A549 (cell line): ENCODE measurements around the gene EVX1. TPM values are rescaled to one million over a fixed set of nuclear protein-coding genes. Genes with fewer than 3 reads are reported as not detected.

ENCODE experiments used
- ATAC-seq, 2 experiments: fragments of 200-7000 bp in 1 of 2; fragments of >200 bp in 1 of 2; cut with Nextera tagmentation in 1 of 2; cut with Tn5 transposase in 1 of 2; 3 replicates each; pipeline versions ENCODE4 v1.8.0 to v1.9.1; 2018 to 2020; ENCODE audit warnings: mild to moderate bottlenecking in 1 of 2, moderate library complexity in 1 of 2
- CTCF ChIA-PET: fragments of 300-600 bp; sonication (Branson Sonifier 250); formaldehyde crosslinking; extraction: SDS; loops from one replicate; lab custom pipeline; 2021; ENCODE audit warnings: antibody characterized with exemption, inconsistent platforms; lab: Yijun Ruan, JAX
- POLR2A ChIA-PET: fragments of 350-600 bp; formaldehyde crosslinking; extraction: SDS; loops from one replicate; lab custom pipeline; 2021; ENCODE audit warnings: antibody characterized with exemption, inconsistent platforms; lab: Yijun Ruan, JAX
- DNase-seq, 2 experiments: peaks; one replicate each; pipeline versions ENCODE4 v3.0.0 to v3.0.0-alpha.2; 2011 to 2016; ENCODE audit warnings: low read depth in 1 of 2, low spot score in 1 of 2
- FAIRE-seq: peaks from 2 replicates; lab custom pipeline; 2011; peaks lifted over from hg19 to GRCh38; lab: Jason Lieb, UNC
- H3K27ac ChIP-seq, 2 experiments: fragments of >200 bp; sonication (Bioruptor Twin); formaldehyde crosslinking; 3 replicates each; pipeline ENCODE4 v1.5.1; 2016 to 2017
- H3K4me1 ChIP-seq: fragments of >200 bp; sonication (Bioruptor Twin); formaldehyde crosslinking; 3 replicates; pipeline ENCODE4 v1.6.1; 2016
- H3K4me2 ChIP-seq: fragments of >200 bp; sonication (Bioruptor Twin); formaldehyde crosslinking; 3 replicates; pipeline ENCODE4 v1.6.1; 2016
- H3K4me3 ChIP-seq: fragments of >200 bp; sonication (Bioruptor Twin); formaldehyde crosslinking; 3 replicates; pipeline ENCODE4 v1.5.1; 2016
- H3K9me3 ChIP-seq: fragments of >200 bp; sonication (Bioruptor Twin); formaldehyde crosslinking; 3 replicates; pipeline ENCODE4 v1.6.1; 2016
- ATOH8 ChIP-seq: fragments of 250-450 bp; sonication (Bioruptor Pico); IDR thresholded peaks from 2 replicates; pipeline ENCODE4 v1.5.0; 2020; ENCODE audit warnings: low read depth, mild to moderate bottlenecking, moderate library complexity
- CHD2 ChIP-seq: fragments of 150-350 bp; IDR thresholded peaks from 2 replicates; pipeline ENCODE4 v1.6.1; 2014; ENCODE audit warnings: low read length; ENCODE audit not compliant: partially characterized antibody
- CHD4 ChIP-seq: fragments of 200-600 bp; sonication (generic); IDR thresholded peaks from 2 replicates; pipeline ENCODE4 v1.6.1; 2016; ENCODE audit warnings: antibody characterized with exemption, mild to moderate bottlenecking, borderline replicate concordance
- EHMT2 ChIP-seq: fragments of 200-600 bp; sonication (generic); IDR thresholded peaks from 2 replicates; pipeline ENCODE4 v1.6.1; 2016; ENCODE audit warnings: antibody characterized with exemption, low read depth, mild to moderate bottlenecking, moderate library complexity
- EP300 ChIP-seq, 2 experiments: fragments of >200 bp; sonication (Bioruptor Twin); formaldehyde crosslinking; IDR thresholded peaks; 2 replicates in 1 of 2; 3 replicates in 1 of 2; pipeline ENCODE4 v1.6.1; 2016 to 2017
- FOXS1 ChIP-seq: fragments of 250-450 bp; sonication (Bioruptor Pico); IDR thresholded peaks from 2 replicates; pipeline ENCODE4 v1.5.0; 2020; ENCODE audit warnings: mild to moderate bottlenecking, moderate library complexity
- GATA3 ChIP-seq: IDR thresholded peaks from 2 replicates; pipeline ENCODE4 v1.6.1; 2012; ENCODE audit warnings: borderline replicate concordance
- KDM1A ChIP-seq: fragments of 200-600 bp; sonication (generic); IDR thresholded peaks from 2 replicates; pipeline ENCODE4 v1.6.1; 2016; ENCODE audit warnings: low read depth, mild to moderate bottlenecking
- MAFK ChIP-seq: fragments of 450-650 bp; IDR thresholded peaks from 2 replicates; pipeline ENCODE4 v1.6.1; 2014; ENCODE audit not compliant: partially characterized antibody
- MAX ChIP-seq: IDR thresholded peaks from 2 replicates; pipeline ENCODE4 v1.6.1; 2012
- MAZ ChIP-seq: fragments of 150-350 bp; IDR thresholded peaks from 2 replicates; pipeline ENCODE4 v1.6.1; 2014; ENCODE audit warnings: antibody characterized with exemption, low read depth, low read length, borderline replicate concordance
- NFE2L2 ChIP-seq: fragments of 150-350 bp; conservative IDR thresholded peaks from 2 replicates; pipeline ENCODE4 v1.6.1; 2014; ENCODE audit warnings: low read length
- NR3C1 ChIP-seq: fragments of >200 bp; sonication (Bioruptor Twin); formaldehyde crosslinking; IDR thresholded peaks from 3 replicates; pipeline ENCODE4 v1.6.1; 2017
- PHF8 ChIP-seq: fragments of 200-600 bp; sonication (generic); IDR thresholded peaks from 2 replicates; pipeline ENCODE4 v1.6.1; 2016; ENCODE audit warnings: low read depth, mild to moderate bottlenecking, antibody characterized with exemption, moderate library complexity, borderline replicate concordance
- RAD21 ChIP-seq, 2 experiments: fragments of >200 bp in 1 of 2; sonication (Bioruptor Twin) in 1 of 2; formaldehyde crosslinking in 1 of 2; IDR thresholded peaks in 1 of 2; conservative IDR thresholded peaks in 1 of 2; 2 replicates in 1 of 2; 3 replicates in 1 of 2; pipeline ENCODE4 v1.6.1; 2012 to 2018; ENCODE audit warnings: inconsistent platforms in 1 of 2
- RCOR1 ChIP-seq: fragments of 150-350 bp; IDR thresholded peaks from 2 replicates; pipeline ENCODE4 v1.6.1; 2014; ENCODE audit warnings: antibody characterized with exemption, low read length, low read depth
- SMC3 ChIP-seq: fragments of >200 bp; sonication (Bioruptor Twin); formaldehyde crosslinking; IDR thresholded peaks from 3 replicates; pipeline ENCODE4 v1.6.1; 2018; ENCODE audit warnings: inconsistent platforms
- TP53 ChIP-seq: fragments of 250-450 bp; sonication (Bioruptor Pico); IDR thresholded peaks from 2 replicates; pipeline ENCODE4 v1.5.0; 2021; ENCODE audit warnings: mild to moderate bottlenecking, moderate library complexity
- ZNF302 ChIP-seq: fragments of 250-450 bp; sonication (Bioruptor Pico); IDR thresholded peaks from 2 replicates; pipeline ENCODE4 v1.9.0; 2021; ENCODE audit warnings: inconsistent platforms, mild to moderate bottlenecking, moderate library complexity
- ZSCAN20 ChIP-seq: fragments of 250-450 bp; sonication (Bioruptor Pico); IDR thresholded peaks from 2 replicates; pipeline ENCODE4 v1.8.0; 2022; ENCODE audit warnings: mild to moderate bottlenecking, moderate library complexity
- WGBS: methylation state at CpG from one replicate; pipeline ENCODE4 v1.1.6; 2017; ENCODE audit errors: missing lambda C conversion rate; 5-methylcytosine and 5-hydroxymethylcytosine counted together
- polyA plus RNA-seq, 4 experiments: library from polyadenylated mRNA; depleted of rRNA in 3 of 4; stranded (reverse); fragments of >200 nt; fragmentation: RNase III in 1 of 4; extraction: RNeasy Plus Mini Kit Qiagen cat#74134 plus additional on column Dnase treatment in 1 of 4; gene quantifications; 2 replicates in 3 of 4; 3 replicates in 1 of 4; pipeline ENCODE4 v1.2.3, GENCODE V29; 2011 to 2017
- TF ChIP-seq, protein P1 (sequence below): IDR thresholded peaks from 2 replicates; pipeline ENCODE4 v1.6.1; 2012
- TF ChIP-seq, protein P2 (sequence below): fragments of 150-350 bp; IDR thresholded peaks from 2 replicates; pipeline ENCODE4 v1.6.1; 2014; ENCODE audit warnings: low read depth, mild to moderate bottlenecking, low read length

The EVX1 gene
- polyA plus RNA-seq, 2 of the 4 experiments (the other 2 are of a cell fraction): 0.05 to 0.08 TPM

- TF ChIP-seq, protein P1, sequence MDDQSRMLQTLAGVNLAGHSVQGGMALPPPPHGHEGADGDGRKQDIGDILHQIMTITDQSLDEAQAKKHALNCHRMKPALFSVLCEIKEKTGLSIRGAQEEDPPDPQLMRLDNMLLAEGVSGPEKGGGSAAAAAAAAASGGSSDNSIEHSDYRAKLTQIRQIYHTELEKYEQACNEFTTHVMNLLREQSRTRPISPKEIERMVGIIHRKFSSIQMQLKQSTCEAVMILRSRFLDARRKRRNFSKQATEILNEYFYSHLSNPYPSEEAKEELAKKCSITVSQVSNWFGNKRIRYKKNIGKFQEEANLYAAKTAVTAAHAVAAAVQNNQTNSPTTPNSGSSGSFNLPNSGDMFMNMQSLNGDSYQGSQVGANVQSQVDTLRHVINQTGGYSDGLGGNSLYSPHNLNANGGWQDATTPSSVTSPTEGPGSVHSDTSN: no peak
- TF ChIP-seq EHMT2 (no peak), SMC3 (no peak), NFE2L2 (no peak), RCOR1 (no peak)
Measured at GRCh38 chr7:27248911-27249723, 6.5 kb downstream of the EVX1 start (continued).

GRCh38 chr7:27249724-27250556 lies 7.3 kb downstream of the EVX1 start:
- H3K9me3 ChIP-seq: no peaks in the 10 kb centered on the region
- WGBS: 71% methylated on average over 19 of the region's 19 CpGs
- DNase-seq (no peak), ATAC-seq (no peak), FAIRE-seq (no peak)
- no peaks in the 10 kb centered on the region for H3K4me1 ChIP-seq
- no peak overlapping the region for H3K27ac ChIP-seq
- H3K4me2 ChIP-seq: no peak overlapping the region
- no peak overlapping the region for H3K4me3 ChIP-seq
- ChIA-PET POLR2A (no interaction called here), CTCF (interaction anchor here (0.7 to 1.4 kb wide), 3 partner anchors 12 to 441 kb away, joined by 3 read pairs; no protein-coding TSS in a partner anchor)
- TF ChIP-seq GATA3 (no peak), PHF8 (no peak), CHD4 (no peak), EP300 (IDR thresholded peaks at IDR 0.05) (no peak), TP53 (CRISPR knock-in tag) (no peak), FOXS1 (no peak), RAD21 (conservative IDR thresholded peaks at IDR 0.05 in 1 of 2, IDR thresholded peaks at IDR 0.05 in 1 of 2) (no peak), ATOH8 (CRISPR knock-in tag) (no peak), NFE2L2 (no peak), RCOR1 (no peak), NR3C1 (no peak), ZNF302 (CRISPR knock-in tag) (no peak), CHD2 (no peak), MAZ (no peak), ZSCAN20 (no peak), MAX (no peak), KDM1A (no peak), MAFK (no peak)
- TF ChIP-seq, protein P1: no peak
- TF ChIP-seq, protein P2, sequence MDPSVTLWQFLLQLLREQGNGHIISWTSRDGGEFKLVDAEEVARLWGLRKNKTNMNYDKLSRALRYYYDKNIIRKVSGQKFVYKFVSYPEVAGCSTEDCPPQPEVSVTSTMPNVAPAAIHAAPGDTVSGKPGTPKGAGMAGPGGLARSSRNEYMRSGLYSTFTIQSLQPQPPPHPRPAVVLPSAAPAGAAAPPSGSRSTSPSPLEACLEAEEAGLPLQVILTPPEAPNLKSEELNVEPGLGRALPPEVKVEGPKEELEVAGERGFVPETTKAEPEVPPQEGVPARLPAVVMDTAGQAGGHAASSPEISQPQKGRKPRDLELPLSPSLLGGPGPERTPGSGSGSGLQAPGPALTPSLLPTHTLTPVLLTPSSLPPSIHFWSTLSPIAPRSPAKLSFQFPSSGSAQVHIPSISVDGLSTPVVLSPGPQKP: no peak
- TF ChIP-seq, all 56 proteins: peak for 0
